GM12878 (cell line): Measurements from ENCODE around the gene RANBP9. TPM values are rescaled to one million over a fixed set of nuclear protein-coding genes. Genes with fewer than 3 reads are reported as not detected.

Experiments used
- BACH1 ChIP-seq: fragments of 450-650 bp; IDR thresholded peaks from 2 replicates; pipeline ENCODE4 v1.6.1; 2017; ENCODE audit warnings: mild to moderate bottlenecking, borderline replicate concordance
- CREB1 ChIP-seq: IDR thresholded peaks from 2 replicates; pipeline ENCODE4 v1.6.1; 2012; ENCODE audit warnings: low read depth, mild to moderate bottlenecking, inconsistent platforms
- GABPA ChIP-seq: IDR thresholded peaks from 2 replicates; pipeline ENCODE4 v1.6.1; 2014; ENCODE audit warnings: antibody characterized with exemption, low read depth, mild to moderate bottlenecking, inconsistent platforms
- HDAC2 ChIP-seq: fragments of 200-600 bp; sonication (generic); IDR thresholded peaks from 2 replicates; pipeline ENCODE4 v1.6.1; 2017
- IKZF1 ChIP-seq: fragments of 450-650 bp; conservative IDR thresholded peaks from 2 replicates; pipeline ENCODE4 v1.6.1; 2017; ENCODE audit warnings: antibody characterized with exemption, mild to moderate bottlenecking
- MAX ChIP-seq: IDR thresholded peaks from 2 replicates; pipeline ENCODE4 v1.6.1; 2012; ENCODE audit warnings: low read depth, low read length, improper control_type of control experiment
- MEF2B ChIP-seq: fragments of 450-650 bp; IDR thresholded peaks from 2 replicates; pipeline ENCODE4 v1.6.1; 2018; ENCODE audit warnings: mild to moderate bottlenecking, moderate library complexity; ENCODE audit not compliant: partially characterized antibody, poor library complexity, severe bottlenecking
- NFIC ChIP-seq: IDR thresholded peaks from 2 replicates; pipeline ENCODE4 v1.6.1; 2012; ENCODE audit warnings: low read depth, mild to moderate bottlenecking, inconsistent platforms, low read length, moderate library complexity
- NFXL1 ChIP-seq: fragments of 450-650 bp; IDR thresholded peaks from 2 replicates; pipeline ENCODE4 v1.6.1; 2017; ENCODE audit warnings: antibody characterized with exemption, mild to moderate bottlenecking, borderline replicate concordance
- NKRF ChIP-seq: fragments of 450-650 bp; conservative IDR thresholded peaks from 2 replicates; pipeline ENCODE4 v1.6.1; 2017; ENCODE audit warnings: mild to moderate bottlenecking, moderate library complexity
- NRF1 ChIP-seq: conservative IDR thresholded peaks from 2 replicates; pipeline ENCODE4 v1.6.1; 2011; ENCODE audit warnings: mild to moderate bottlenecking, low read depth, low read length, improper control_type of control experiment
- POU2F2 ChIP-seq: IDR thresholded peaks from 3 replicates; pipeline ENCODE4 v1.6.1; 2011; ENCODE audit warnings: low read depth, mild to moderate bottlenecking, low read length, borderline replicate concordance
- PRDM15 ChIP-seq: fragments of 450-650 bp; formaldehyde crosslinking; IDR thresholded peaks from 2 replicates; pipeline ENCODE4 v1.4.0; 2020; ENCODE audit warnings: mild to moderate bottlenecking, moderate library complexity
- WRNIP1 ChIP-seq: IDR thresholded peaks from 2 replicates; pipeline ENCODE4 v1.6.1; 2011; ENCODE audit warnings: low read depth, low read length, improper control_type of control experiment, borderline replicate concordance
- ZBTB4 ChIP-seq: fragments of 450-650 bp; formaldehyde crosslinking; IDR thresholded peaks from 2 replicates; pipeline ENCODE4 v1.4.0; 2022; ENCODE audit warnings: mild to moderate bottlenecking, moderate library complexity
- ZNF592 ChIP-seq: fragments of 450-650 bp; IDR thresholded peaks from 2 replicates; pipeline ENCODE4 v1.6.1; 2017; ENCODE audit warnings: mild to moderate bottlenecking, moderate library complexity
- polyA plus RNA-seq, 11 experiments: library from polyadenylated mRNA; depleted of rRNA in 4 of 11; unstranded in 6 of 11; stranded (reverse) in 5 of 11; fragments of >200 nt; fragmentation: Nextera tagmentation in 4 of 11; fragmentation: Illumina TruSeq in 1 of 11; extraction: Ambion mirVana in 4 of 11; extraction: Trizol in 1 of 11; gene quantifications; 1 replicate in 1 of 11; 2 replicates in 10 of 11; pipeline versions ENCODE4 v1.2.1 to v1.2.3, GENCODE V29; 2011 to 2016; ENCODE audit warnings: inconsistent platforms in 2 of 11, missing spikeins in 2 of 11, low read depth in 1 of 11
- total RNA-seq, 4 experiments: library from RNA; depleted of rRNA in 3 of 4; stranded (reverse); fragments of >200 nt in 3 of 4; fragmentation: Illumina TruSeq in 1 of 4; extraction: Trizol in 1 of 4; gene quantifications; 2 replicates each; pipeline versions ENCODE4 v1.2.1 to v1.2.3, GENCODE V29; 2013 to 2021

Gene RANBP9
- total and polyA plus RNA-seq, 10 of the 15 experiments (the other 5 are each of a cell fraction or from before 2014, with no cell fraction given), result 3.7 to 43.1 (median 16.2) TPM

GRCh38 chr6:13715444-13715883 is 3.8 kb upstream of the RANBP9 start (continued):
- no peak for TF ChIP-seq PRDM15 (CRISPR knock-in tag)
- TF ChIP-seq HDAC2, result no peak
- TF ChIP-seq NRF1, result no peak
- TF ChIP-seq NFIC, result peak; percentile 73
- peak; percentile 48 for TF ChIP-seq IKZF1
- TF ChIP-seq ZNF592, result no peak
- 0 out of 2 replicates have a peak, but pooled peaks have one; percentile 14 for TF ChIP-seq CREB1
- no peak for TF ChIP-seq MEF2B
- TF ChIP-seq NFXL1, result no peak
- no peak for TF ChIP-seq BACH1
- TF ChIP-seq MAX, result no peak
- TF ChIP-seq POU2F2, result no peak
- TF ChIP-seq NKRF, result no peak
- no peak for TF ChIP-seq ZBTB4 (CRISPR knock-in tag)
- TF ChIP-seq WRNIP1, result no peak
- no peak for TF ChIP-seq GABPA
